HG03196 (cell line): ENCODE data around the gene ZDHHC18.
A peak's percentile ranks its signal among the peaks of the same experiment; 100 is the strongest.

ENCODE experiments used
- ATAC-seq: cut with Tn5 transposase; IDR thresholded peaks from one replicate; pipeline ENCODE4 v1.9.1; 2021; ENCODE audit not compliant: unreplicated experiment

The ZDHHC18 gene

GRCh38 chr1:26826261-26827105 is at the start of gene ZDHHC18:
Gene ZDHHC18 (plus strand): TSS chr1:26826688. CDS start chr1:26826805, 117 bp downstream.
- ATAC-seq: peak; percentile 62

- ATAC-seq: no peak
Observed at GRCh38 chr1:26779098-26779668, 47.3 kb upstream of the ZDHHC18 start.

GRCh38 chr1:26780344-26780957 is 46.0 kb upstream of the ZDHHC18 start:
- ATAC-seq: no peak

GRCh38 chr1:26781206-26781825 is 45.2 kb upstream of the ZDHHC18 start:
- no peak for ATAC-seq

GRCh38 chr1:26782521-26783212 is 43.8 kb upstream of the ZDHHC18 start:
- ATAC-seq: no peak

GRCh38 chr1:26783646-26784022 is 42.9 kb upstream of the ZDHHC18 start:
- ATAC-seq: no peak

- ATAC-seq: no peak
Observed at GRCh38 chr1:26784023-26784871, 42.2 kb upstream of the ZDHHC18 start.

GRCh38 chr1:26784886-26785285 is 41.6 kb upstream of the ZDHHC18 start:
- ATAC-seq: no peak

- no peak for ATAC-seq
Observed at GRCh38 chr1:26785611-26786436, 40.7 kb upstream of the ZDHHC18 start.

- ATAC-seq: no peak
Observed at GRCh38 chr1:26786437-26787380, 39.8 kb upstream of the ZDHHC18 start.

GRCh38 chr1:26787381-26787705 is 39.1 kb upstream of the ZDHHC18 start:
- peak; percentile 39 for ATAC-seq

GRCh38 chr1:26787706-26788514 is 38.6 kb upstream of the ZDHHC18 start, which contains the start of gene PIGV:
Gene PIGV (plus strand): TSS chr1:26787950. CDS start chr1:26790816, 2,866 bp downstream.
- peak; percentile 55 for ATAC-seq

GRCh38 chr1:26788515-26788785 is 38.0 kb upstream of the ZDHHC18 start:
- ATAC-seq: no peak

GRCh38 chr1:26788836-26789611 is 37.5 kb upstream of the ZDHHC18 start:
- no peak for ATAC-seq

- ATAC-seq: no peak
Observed at GRCh38 chr1:26789612-26789865, 36.9 kb upstream of the ZDHHC18 start.

GRCh38 chr1:26789931-26790330 is 36.6 kb upstream of the ZDHHC18 start:
- ATAC-seq: no peak

GRCh38 chr1:26790551-26790953 is 35.9 kb upstream of the ZDHHC18 start:
- ATAC-seq: no peak
